Measurements from ENCODE around the gene PPARD.

PPARD gene

DNA sequence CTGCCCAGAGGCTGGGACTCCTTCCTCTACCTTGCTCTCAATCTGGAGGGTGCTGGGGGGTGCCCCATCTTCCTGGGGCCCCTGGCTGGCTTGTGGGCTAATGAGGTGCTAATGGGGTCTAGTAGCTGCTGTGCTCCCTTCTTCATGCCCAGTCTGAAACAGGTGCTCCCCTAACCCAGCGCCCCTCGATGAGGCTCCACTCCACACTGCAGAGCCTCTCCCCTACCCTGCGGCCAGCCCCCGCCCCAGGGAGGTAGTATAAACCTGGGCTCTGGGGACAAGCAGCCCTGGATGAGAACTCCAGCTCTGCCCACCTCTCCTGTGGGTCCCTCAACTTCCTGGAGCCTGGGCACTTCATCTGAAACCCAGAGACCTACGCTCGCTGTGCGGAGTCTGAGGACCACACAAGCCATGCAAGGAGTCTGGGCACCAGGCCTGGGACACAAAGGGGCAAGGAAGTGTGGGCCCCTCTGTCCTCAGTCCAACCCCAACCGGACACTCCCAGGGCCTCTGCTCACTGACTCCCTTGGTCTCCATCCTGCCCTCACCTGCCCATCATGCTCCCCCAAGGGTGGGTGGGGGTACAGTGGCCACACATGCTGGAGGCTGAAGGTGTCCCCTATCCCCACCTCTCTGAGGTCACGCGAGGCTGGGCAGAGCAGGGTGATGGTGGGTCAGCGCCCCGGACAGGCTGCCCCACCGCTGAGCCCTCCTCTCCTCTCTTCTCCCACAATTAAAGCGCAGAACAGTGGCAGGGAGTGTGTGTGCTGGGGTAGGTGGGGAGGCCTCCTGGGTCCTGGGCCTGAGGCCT is 132.0 kb downstream of the PPARD start:
- no peak for DNase-seq

DNA sequence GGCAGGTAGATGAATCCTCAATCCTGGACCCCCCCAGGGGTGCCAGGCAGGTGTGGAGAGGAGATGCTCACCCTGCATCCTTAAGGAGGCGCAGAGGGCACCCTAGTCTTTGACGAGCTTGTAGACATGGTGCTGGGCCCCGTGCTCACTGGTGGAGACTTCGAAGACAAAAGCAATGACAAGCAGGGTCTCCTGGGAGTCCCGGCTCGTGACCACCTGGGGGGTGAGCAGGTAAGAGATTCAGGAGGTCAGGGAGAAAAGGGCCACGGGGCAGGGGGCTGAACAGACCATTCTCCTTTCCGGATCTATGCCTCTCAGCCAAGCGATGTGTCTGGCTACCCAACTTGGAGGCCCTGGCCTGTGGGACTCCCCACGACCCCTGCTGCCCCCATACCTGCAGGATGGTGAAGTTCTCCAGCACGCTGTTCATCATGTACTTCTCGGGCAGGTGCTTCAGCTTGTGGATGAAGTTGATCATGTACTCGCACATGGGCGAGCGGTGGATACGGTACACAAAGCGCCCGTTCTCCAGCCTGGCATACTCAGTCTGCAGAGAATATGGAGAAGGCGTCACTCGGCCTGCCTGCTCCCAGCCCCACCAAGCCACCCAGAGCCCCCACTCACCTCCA is 132.7 kb downstream of the PPARD start:
- no peak for DNase-seq

DNA sequence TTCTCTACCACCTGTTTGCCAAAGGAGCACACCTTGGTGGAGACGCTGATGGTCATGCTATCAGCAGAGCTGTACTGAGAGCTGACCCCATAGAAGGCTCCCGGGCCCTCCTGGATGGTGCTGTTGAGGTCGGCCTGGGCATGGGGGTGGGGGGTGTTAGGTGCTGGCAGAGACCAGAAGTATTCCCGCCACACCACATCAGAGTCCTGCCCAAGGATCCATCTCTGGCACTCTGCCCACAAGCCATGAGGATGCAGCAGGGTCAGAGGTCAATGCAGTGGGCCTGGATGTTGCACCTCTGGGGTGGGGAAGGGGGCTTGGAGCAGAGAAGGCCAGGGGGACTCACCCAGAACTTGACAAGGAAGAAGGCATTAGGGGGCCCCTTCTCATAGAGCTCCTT is 133.2 kb downstream of the PPARD start:
- DNase-seq = no peak

DNA sequence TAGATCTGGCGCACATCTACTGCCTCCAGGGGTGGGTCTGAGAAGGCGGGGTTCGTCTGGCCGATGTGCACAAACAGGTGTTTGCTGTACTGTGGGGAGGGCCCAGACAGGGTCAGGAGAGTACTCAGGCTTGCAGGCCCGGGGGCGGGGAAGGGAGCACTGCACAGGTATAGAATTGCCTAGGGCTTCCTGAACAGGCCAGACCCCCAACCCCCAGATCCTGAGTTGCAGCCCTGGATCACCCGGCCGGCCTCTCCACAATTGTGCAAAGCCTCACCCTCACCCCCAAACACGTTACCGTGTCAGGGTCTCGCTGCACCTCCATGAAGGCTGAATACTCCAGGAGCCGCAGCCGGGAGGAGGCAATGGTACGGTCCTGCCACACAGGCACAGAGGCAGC is 133.6 kb downstream of the PPARD start:
- no peak for DNase-seq

DNA sequence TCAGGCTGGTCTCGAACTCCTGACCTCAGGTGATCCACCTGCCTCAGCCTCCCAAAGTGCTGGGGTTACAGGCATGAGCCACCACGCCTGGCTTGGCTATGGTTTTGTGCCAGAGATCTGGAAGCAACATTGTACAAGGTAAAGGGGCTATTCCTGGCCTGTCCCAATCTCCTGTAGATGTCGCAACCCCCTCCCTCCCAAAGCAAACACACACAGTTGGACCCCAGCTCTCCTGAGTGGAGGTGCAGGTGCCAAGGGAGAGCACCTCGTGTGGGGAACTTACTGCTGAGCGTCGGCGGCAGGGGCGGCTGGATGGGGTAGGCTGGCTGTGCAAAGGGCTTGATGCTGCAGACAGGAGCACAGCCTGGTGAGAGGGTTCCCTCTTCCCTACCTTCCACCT is 134.7 kb downstream of the PPARD start:
- no peak for DNase-seq

Measured in HCEC 1CT (cell line).